GM20000 (cell line): Measurements from ENCODE around the gene LILRA1.
"Not testable (repeated sequence)": the region's sequence is repeated elsewhere in the genome, so short reads cannot be mapped to it uniquely, and the experiment has no call there.

Source experiments
- DNase-seq: peaks from one replicate; pipeline ENCODE4 v3.0.0; 2012; ENCODE audit warnings: low spot score
- TF ChIP-seq, protein P1 (sequence below): IDR thresholded peaks from 2 replicates; pipeline ENCODE4 v1.5.1; 2012; ENCODE audit warnings: mild to moderate bottlenecking, control low read depth; ENCODE audit errors: extremely low read depth, missing control alignments

Gene LILRA1

DNA sequence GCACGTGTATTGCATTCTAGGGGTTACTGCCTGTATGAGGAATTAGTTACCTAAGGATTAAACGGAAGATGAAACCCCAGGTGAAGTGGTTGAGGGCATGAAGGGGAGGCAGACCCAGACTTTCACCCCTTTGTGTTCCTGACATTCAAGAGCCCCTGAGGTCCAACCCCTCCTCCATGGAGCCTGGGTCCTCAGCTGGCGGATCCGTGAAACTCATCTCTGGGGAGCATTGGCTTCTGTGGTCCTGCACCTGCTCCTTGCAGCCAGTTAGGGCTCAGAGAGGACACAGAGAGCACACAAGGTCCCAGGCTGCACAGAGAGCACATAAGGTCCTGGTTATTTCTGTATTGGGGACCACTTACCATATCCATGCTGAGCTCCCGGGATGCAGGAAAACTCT lies 7.0 kb upstream of the LILRA1 start:
- DNase-seq, result no peak
- TF ChIP-seq, protein P1, sequence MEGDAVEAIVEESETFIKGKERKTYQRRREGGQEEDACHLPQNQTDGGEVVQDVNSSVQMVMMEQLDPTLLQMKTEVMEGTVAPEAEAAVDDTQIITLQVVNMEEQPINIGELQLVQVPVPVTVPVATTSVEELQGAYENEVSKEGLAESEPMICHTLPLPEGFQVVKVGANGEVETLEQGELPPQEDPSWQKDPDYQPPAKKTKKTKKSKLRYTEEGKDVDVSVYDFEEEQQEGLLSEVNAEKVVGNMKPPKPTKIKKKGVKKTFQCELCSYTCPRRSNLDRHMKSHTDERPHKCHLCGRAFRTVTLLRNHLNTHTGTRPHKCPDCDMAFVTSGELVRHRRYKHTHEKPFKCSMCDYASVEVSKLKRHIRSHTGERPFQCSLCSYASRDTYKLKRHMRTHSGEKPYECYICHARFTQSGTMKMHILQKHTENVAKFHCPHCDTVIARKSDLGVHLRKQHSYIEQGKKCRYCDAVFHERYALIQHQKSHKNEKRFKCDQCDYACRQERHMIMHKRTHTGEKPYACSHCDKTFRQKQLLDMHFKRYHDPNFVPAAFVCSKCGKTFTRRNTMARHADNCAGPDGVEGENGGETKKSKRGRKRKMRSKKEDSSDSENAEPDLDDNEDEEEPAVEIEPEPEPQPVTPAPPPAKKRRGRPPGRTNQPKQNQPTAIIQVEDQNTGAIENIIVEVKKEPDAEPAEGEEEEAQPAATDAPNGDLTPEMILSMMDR, result no peak

DNA sequence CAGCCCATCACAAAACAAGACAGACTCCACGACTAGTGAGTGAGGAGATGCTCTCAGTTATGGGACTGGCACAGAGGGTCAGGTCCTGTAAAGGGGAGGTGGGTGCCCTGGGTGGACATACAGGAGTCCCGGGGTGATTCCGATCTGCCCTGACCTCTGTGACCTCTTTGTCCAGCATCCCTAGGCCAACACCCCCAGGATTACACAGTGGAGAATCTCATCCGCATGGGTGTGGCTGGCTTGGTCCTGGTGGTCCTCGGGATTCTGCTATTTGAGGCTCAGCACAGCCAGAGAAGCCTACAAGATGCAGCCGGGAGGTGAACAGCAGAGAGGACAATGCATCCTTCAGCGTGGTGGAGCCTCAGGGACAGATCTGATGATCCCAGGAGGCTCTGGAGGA lies 6.4 kb upstream of the LILRA1 start:
- no peak for DNase-seq
- TF ChIP-seq, protein P1, result no peak

DNA sequence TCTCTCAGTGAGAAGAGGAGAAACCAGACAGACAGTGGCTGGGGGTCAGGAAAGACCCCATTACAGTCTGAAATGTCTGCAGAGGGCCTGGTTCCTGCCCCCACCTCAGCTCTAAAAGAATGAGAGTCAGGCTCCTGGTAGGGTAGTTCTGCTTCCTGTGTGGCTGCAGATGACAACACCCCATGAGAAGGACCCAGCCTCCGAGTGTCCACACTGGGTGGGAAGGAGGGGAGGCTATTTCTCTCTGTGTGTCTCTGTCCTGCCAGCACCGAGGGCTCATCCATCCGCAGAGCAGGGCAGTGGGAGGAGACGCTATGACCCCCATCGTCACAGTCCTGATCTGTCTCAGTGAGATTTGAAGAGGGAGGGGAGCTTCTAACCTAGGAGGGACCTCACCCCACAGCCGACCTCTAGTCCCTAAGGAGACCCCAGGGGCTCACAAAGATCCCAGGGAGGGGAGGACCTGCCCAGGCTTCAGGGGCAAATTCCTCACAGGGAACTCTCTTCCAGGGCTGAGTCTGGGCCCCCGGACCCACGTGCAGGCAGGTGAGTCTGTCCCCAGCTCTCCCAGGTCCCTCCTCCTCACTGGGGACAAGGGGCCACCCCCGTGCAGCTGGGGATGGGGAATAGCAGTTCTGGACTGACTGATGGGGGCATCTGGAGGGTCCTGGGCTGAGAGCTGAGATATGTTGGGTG lies 647 bp downstream of the LILRA1 start:
- not testable (repeated sequence) for DNase-seq

DNA sequence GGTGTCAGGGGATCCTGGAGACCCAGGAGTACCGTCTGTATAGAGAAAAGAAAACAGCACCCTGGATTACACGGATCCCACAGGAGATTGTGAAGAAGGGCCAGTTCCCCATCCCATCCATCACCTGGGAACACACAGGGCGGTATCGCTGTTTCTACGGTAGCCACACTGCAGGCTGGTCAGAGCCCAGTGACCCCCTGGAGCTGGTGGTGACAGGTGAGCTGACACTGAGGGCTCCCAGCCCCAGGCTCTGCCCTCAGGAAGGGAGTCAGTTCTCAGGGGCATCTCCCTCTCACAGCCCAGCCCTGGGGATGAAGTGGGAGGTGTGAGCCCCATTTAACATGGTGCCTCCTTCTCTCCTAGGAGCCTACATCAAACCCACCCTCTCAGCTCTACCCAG lies 1.3 kb downstream of the LILRA1 start:
- TF ChIP-seq, protein P1, result no peak
- no peak for DNase-seq

DNA sequence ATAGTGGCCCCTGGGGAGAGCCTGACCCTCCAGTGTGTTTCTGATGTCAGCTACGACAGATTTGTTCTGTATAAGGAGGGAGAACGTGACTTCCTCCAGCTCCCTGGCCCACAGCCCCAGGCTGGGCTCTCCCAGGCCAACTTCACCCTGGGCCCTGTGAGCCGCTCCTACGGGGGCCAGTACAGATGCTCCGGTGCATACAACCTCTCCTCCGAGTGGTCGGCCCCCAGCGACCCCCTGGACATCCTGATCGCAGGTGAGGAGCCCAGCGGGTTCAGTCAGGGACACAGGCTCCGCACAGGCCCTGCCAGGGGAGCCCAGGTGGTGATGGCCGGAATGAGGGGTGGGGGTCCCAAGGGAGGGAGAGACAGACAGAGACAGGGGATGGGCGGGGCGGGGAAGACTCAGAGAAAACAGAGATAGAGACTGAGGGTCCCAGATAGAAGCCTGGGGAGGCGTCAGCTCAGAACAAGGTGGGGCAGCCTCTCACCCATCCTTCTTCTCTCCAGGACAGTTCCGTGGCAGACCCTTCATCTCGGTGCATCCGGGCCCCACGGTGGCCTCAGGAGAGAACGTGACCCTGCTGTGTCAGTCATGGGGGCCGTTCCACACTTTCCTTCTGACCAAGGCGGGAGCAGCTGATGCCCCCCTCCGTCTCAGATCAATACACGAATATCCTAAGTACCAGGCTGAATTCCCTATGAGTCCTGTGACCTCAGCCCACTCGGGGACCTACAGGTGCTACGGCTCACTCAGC lies 2.4 kb downstream of the LILRA1 start:
- not testable (repeated sequence) for DNase-seq

DNA sequence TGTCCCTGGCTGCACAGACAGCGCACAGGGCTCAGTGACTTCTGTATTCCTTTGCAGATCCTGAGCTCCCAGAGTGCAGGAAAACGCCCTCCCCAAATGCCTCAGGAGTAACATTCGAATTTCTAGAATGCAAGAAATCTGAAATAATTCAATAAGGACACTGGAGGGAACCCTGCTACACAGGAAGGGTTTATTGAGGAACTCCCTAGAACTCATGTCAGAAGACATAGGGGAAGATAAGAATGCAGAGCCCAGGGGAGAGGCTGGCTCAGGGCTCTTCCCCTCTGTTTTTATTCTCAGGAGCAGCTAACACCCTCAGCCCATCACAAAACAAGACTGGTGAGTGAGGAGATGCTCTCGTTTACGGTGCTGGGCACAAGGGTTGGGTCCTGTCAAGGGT lies 6.8 kb downstream of the LILRA1 start:
- DNase-seq, result no peak
- TF ChIP-seq, protein P1, result no peak

DNA sequence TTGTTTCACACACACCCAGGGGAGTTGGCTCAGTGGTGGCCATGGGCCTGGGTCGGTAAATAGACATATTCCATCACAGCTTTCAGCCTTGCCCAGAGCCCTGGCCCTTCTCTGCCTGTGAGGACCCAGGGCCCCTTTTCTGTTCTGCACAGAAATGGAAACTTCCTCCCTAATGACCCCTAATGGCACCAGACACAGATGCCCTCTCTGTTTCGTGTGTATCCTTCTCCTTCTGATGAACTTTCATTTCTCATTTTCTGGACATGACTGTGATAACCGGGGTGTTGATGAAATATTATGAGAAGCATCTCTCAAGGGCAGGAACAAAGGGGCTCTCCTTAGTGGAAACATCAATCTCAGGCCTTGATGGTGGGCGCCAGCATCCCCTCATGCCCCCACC lies 12.8 kb downstream of the LILRA1 start:
- DNase-seq, result peak; percentile 47
- TF ChIP-seq, protein P1, result no peak

DNA sequence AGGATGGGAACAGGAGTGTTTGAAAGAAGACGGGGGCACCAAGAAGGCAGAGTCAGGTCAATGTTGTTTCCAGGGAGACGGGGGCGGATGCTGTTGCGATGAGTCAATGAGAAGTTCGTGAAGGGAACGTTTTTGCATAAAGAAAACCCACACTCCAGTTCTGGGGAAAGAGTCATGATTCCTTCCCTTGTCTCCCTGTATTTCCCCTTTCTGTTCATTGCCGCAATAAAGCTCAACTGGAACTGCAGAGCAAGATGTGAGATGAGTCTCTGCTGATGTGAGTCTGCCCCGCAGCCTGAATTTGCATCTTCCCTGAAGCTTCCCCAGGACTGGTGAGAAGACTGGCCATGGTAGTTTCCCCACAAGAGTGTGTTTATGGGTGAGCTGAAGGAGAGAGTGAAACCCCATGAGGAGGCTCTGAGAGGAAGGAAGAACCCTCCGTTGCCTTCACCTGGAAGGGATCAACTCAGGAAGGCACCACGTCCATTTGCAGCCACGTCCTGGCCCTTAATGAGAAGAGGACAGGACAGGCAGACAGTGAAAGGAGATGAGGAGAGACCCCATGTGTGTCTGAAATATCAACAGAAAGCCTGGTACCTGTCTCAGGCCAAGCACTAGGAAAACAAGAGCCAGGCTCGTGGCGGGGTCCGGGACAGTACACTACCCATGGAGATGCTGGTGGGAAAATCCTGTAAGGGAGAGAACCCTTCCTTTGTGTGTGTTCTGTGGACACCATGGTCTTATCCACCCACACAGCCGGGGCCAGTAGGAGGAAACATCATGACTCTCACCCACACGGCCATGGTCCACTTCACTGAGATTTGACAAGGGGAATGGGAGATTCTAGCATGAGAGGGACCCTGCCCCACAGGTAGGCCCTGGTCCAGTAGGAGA lies 13.7 kb downstream of the LILRA1 start:
- TF ChIP-seq, protein P1, result no peak
- no peak for DNase-seq
